B cell (primary cell): ENCODE data around the gene BAK1. TPM values are rescaled to one million over a fixed set of nuclear protein-coding genes. Genes with fewer than 3 reads are reported as not detected.

Experiments
- ATAC-seq: fragments of 200-7000 bp; cut with Tn5 transposase; one replicate; pipeline ENCODE4 v1.10.0; 2021; ENCODE audit warnings: low read depth, mild to moderate bottlenecking, moderate number of reproducible peaks, moderate library complexity
- CTCF ChIA-PET: fragments of 350-600 bp; sonication (Branson Sonifier 250); formaldehyde crosslinking; loops from one replicate; lab custom pipeline; 2021; ENCODE audit warnings: antibody characterized with exemption, inconsistent platforms; lab: Charles Lee
- POLR2A ChIA-PET: fragments of 350-600 bp; sonication (Branson Sonifier 250); formaldehyde crosslinking; loops from one replicate; lab custom pipeline; 2021; ENCODE audit warnings: antibody characterized with exemption; lab: Charles Lee
- DNase-seq: peaks from one replicate; pipeline ENCODE4 v3.0.0; 2013
- H2AFZ ChIP-seq: 2 replicates; pipeline ENCODE4 v1.6.1; 2012; ENCODE audit warnings: mild to moderate bottlenecking, low read depth, low read length; ENCODE audit not compliant: insufficient read depth, poor library complexity, severe bottlenecking
- H3K27ac ChIP-seq, 2 donors: 1 replicate in 1 of 2; 2 replicates in 1 of 2; pipeline ENCODE4 v1.5.1; 2012 to 2013; ENCODE audit warnings: low read length in 2 of 2, mild to moderate bottlenecking in 2 of 2, moderate library complexity in 1 of 2
- H3K27me3 ChIP-seq, 4 experiments: fragments of 200-600 bp in 1 of 4; sonication (generic) in 1 of 4; replicated peaks in 1 of 4; 1 replicate in 2 of 4; 2 replicates in 2 of 4; pipeline versions ENCODE4 v1.6.1 to v1.7.0; 2013 to 2016; ENCODE audit warnings: low read length in 3 of 4, mild to moderate bottlenecking in 2 of 4, mixed read lengths in 1 of 4, moderate library complexity in 1 of 4; ENCODE audit not compliant: insufficient read depth in 4 of 4, control insufficient read depth in 3 of 4; ENCODE audit errors: control extremely low read depth in 1 of 4
- H3K36me3 ChIP-seq, 2 experiments: replicated peaks in 1 of 2; 1 replicate in 1 of 2; 2 replicates in 1 of 2; pipeline versions ENCODE4 v1.6.1 to v1.7.1; 2013; ENCODE audit warnings: low read length in 1 of 2; ENCODE audit not compliant: insufficient read depth in 2 of 2, control insufficient read depth in 1 of 2; ENCODE audit errors: control extremely low read depth in 1 of 2, extremely low read depth in 1 of 2
- H3K4me1 ChIP-seq, 2 donors: fragments of 200-600 bp in 1 of 2; sonication (generic) in 1 of 2; 1 replicate in 1 of 2; 2 replicates in 1 of 2; pipeline versions ENCODE4 v1.5.1 to v1.6.1; 2013 to 2017; ENCODE audit warnings: low read length in 2 of 2; ENCODE audit not compliant: control insufficient read depth in 2 of 2, insufficient read depth in 2 of 2
- H3K4me2 ChIP-seq: replicated peaks from 2 replicates; pipeline ENCODE3; 2012; ENCODE audit warnings: mild to moderate bottlenecking, low read depth, low read length; ENCODE audit not compliant: poor library complexity, severe bottlenecking
- H3K4me3 ChIP-seq, 5 experiments: fragments of 200-600 bp in 1 of 5; sonication (generic) in 1 of 5; 1 replicate in 3 of 5; 2 replicates in 2 of 5; pipeline versions ENCODE4 v1.5.1 to v1.7.0; 2011 to 2016; ENCODE audit warnings: low read length in 4 of 5, mild to moderate bottlenecking in 4 of 5, low read depth in 2 of 5, control low read depth in 1 of 5, moderate library complexity in 1 of 5; ENCODE audit not compliant: insufficient read depth in 1 of 5; ENCODE audit errors: control extremely low read depth in 1 of 5, extremely low read depth in 1 of 5
- H3K79me2 ChIP-seq: fragments of 200-600 bp; sonication (generic); one replicate; pipeline ENCODE4 v1.6.0; 2016; ENCODE audit warnings: low read length; ENCODE audit not compliant: control insufficient read depth, insufficient read depth
- H3K9ac ChIP-seq: fragments of 200-600 bp; sonication (generic); 2 replicates; pipeline ENCODE4 v1.6.1; 2017; ENCODE audit warnings: mild to moderate bottlenecking, low read length, moderate library complexity
- H3K9me3 ChIP-seq, 3 donors: one replicate each; pipeline versions ENCODE4 v1.6.1 to v1.7.1; 2013; ENCODE audit warnings: low read length in 2 of 3; ENCODE audit not compliant: control insufficient read depth in 2 of 3, insufficient read depth in 1 of 3; ENCODE audit errors: control extremely low read depth in 1 of 3
- H4K20me1 ChIP-seq: 2 replicates; pipeline ENCODE4 v1.6.0; 2012; ENCODE audit warnings: mild to moderate bottlenecking, low read length; ENCODE audit not compliant: insufficient read depth, control insufficient read depth, poor library complexity, severe bottlenecking
- H3K27ac Mint-ChIP-seq: one replicate; pipeline ENCODE4 v1.8.0; 2021; ENCODE audit warnings: mixed read lengths
- H3K27me3 Mint-ChIP-seq: one replicate; pipeline ENCODE4 v1.8.0; 2021; ENCODE audit warnings: mixed read lengths
- H3K4me1 Mint-ChIP-seq: one replicate; pipeline ENCODE4 v1.8.0; 2021; ENCODE audit warnings: mixed read lengths
- H3K4me3 Mint-ChIP-seq: one replicate; pipeline ENCODE4 v1.8.0; 2021; ENCODE audit warnings: mixed read lengths
- H3K9me3 Mint-ChIP-seq: one replicate; pipeline ENCODE4 v1.8.0; 2022; ENCODE audit warnings: mixed read lengths; ENCODE audit not compliant: insufficient read depth
- CTCF ChIP-seq: fragments of 200-600 bp; IDR thresholded peaks from one replicate; pipeline ENCODE4 v1.8.0; 2022; ENCODE audit warnings: antibody characterized with exemption, mild to moderate bottlenecking
- EZH2 ChIP-seq: IDR thresholded peaks from 2 replicates; pipeline ENCODE4 v1.6.1; 2012; ENCODE audit warnings: borderline replicate concordance, low read depth, mild to moderate bottlenecking, moderate library complexity, low read length; ENCODE audit not compliant: insufficient read depth, poor library complexity, severe bottlenecking
- WGBS: methylation state at CpG from one replicate; pipeline ENCODE4 v1.1.5; 2013; ENCODE audit warnings: missing lambda C conversion rate; ENCODE audit not compliant: insufficient coverage; 5-methylcytosine and 5-hydroxymethylcytosine counted together
- intact Hi-C: fragments of 100-400 bp; cut with micrococcal nuclease; formaldehyde crosslinking; loops from one replicate; pipeline ENCODE4 v1.10.0; 2022
- polyA plus RNA-seq: library from polyadenylated mRNA; depleted of rRNA; stranded (reverse); fragments of >200 nt; gene quantifications from 2 replicates; pipeline ENCODE4 v1.2.3, GENCODE V29; 2012
- total RNA-seq, 2 donors: library from RNA; stranded (reverse); fragments of 120-200 nt in 1 of 2; gene quantifications; 1 replicate in 1 of 2; 2 replicates in 1 of 2; pipeline versions ENCODE4 v1.2.3 to v1.2.4, GENCODE V29; 2013 to 2022

BAK1 gene
- total and polyA plus RNA-seq, 2 donors (not counting 1 experiment from before 2014, with no cell fraction given): 23.3 to 34.3 TPM

GRCh38 chr6:33571637-33572316 lies 8.3 kb downstream of the BAK1 start:
- DNase-seq (no peak), ATAC-seq (no peak)
- intact Hi-C loops: loop anchor here (1.0 to 5.0 kb wide), 7 partner anchors 9 to 1394 kb away; partner anchors contain the start of genes AGPAT1, BAK1, CUTA and KIFC1
- TF ChIP-seq EZH2: no peak
- no peak for TF ChIP-seq CTCF
- ChIA-PET POLR2A (interaction anchor here (1.2 to 2.4 kb wide), 7 partner anchors 8 to 162 kb away, joined by 3 to 17 read pairs (median 6); partner anchors contain the start of genes BAK1, CUTA and ITPR3), CTCF (interaction anchor here (1.0 to 2.1 kb wide), 3 partner anchors 8 to 146 kb away, joined by 3 to 12 read pairs (median 7); partner anchors contain the start of gene BAK1)
- Histone ChIP-seq H3K9ac (peak overlapping the region; percentile 94), H3K4me1 (peaks cover 16 to 24% of the 10 kb centered on the region in 2 donors), H3K36me3 (peaks cover 0 to 28% of the 10 kb centered on the region in 2 experiments), H2AFZ (peak overlapping the region; percentile 76), H3K4me2 (peak overlapping the region; percentile 88), H4K20me1 (no peaks in the 10 kb centered on the region), H3K4me3 (peak overlapping the region; percentile 61 to 99 (median 76)), H3K27ac (peak overlapping the region; percentile 95 to 100), H3K27me3 (no peaks in the 10 kb centered on the region), H3K79me2 (peaks cover 3% of the 10 kb centered on the region), H3K9me3 (no peaks in the 10 kb centered on the region)
- H3K4me3 Mint-ChIP-seq: peak overlapping the region; percentile 94
- H3K9me3 Mint-ChIP-seq: no peaks in the 10 kb centered on the region
- 74% methylated on average over 9 of the region's 11 CpGs for WGBS
- H3K4me1 Mint-ChIP-seq: peaks cover 31% of the 10 kb centered on the region
- H3K27ac Mint-ChIP-seq: peak overlapping the region; percentile 100
- no peaks in the 10 kb centered on the region for H3K27me3 Mint-ChIP-seq
